Measurements from ENCODE around the gene ZIK1. TPM values are rescaled to one million over a fixed set of nuclear protein-coding genes. Genes with fewer than 3 reads are reported as not detected.

The ZIK1 gene
- total RNA-seq, 1 experiment from 2014 or later, result not detected

DNA sequence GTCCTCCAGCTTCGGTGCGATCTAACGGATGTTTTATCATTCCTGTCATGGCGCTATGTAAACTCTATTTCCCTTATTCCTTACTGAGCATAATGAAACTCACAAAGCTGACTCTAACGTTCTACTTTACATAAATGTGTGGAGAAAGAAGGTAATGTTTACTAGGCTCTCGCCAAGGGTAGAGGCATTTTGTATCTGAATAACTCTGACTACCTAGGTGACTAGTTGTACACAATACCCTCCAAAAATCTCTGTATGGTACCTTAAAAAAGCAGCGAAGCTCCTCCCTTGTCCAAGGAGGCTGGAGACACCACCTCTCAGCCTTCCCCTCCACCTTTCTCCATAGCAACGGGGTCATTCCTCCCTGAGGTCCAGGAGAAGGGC, 15.4 kb downstream of the ZIK1 start:
- POLR2A ChIA-PET, result no interaction called here
- peaks cover 0 to 12% of the 10 kb centered on the region in 2 experiments; a peak in 1 of 4 replicates for H3K9me3 ChIP-seq (ENCODE audit: control insufficient read depth in 1 of 2, insufficient read depth in 1 of 2, low read depth in 1 of 2, low read length in 2 of 2)

More for the DNA sequence above, 15.4 kb downstream of the ZIK1 start:
- Histone ChIP-seq H2AFZ (ENCODE audit: low read depth, low read length, poor library complexity, severe bottlenecking) (peak overlapping the region; percentile 29), H3K9me2 (ENCODE audit: insufficient read depth) (no peaks in the 10 kb centered on the region), H3K79me2 (ENCODE audit: insufficient read depth, low read length) (no peaks in the 10 kb centered on the region), H3K4me3 (replicated peaks in 1 of 2; ENCODE audit: low read depth in 1 of 2, low read length in 2 of 2) (peak overlapping the region; percentile 73 to 74), H3K27ac (ENCODE audit: low read depth, low read length) (no peak overlapping the region), H4K20me1 (ENCODE audit: insufficient read depth) (no peaks in the 10 kb centered on the region), H3K36me3 (ENCODE audit: control insufficient read depth in 1 of 2, insufficient read depth in 2 of 2, low read length in 2 of 2) (no peaks in the 10 kb centered on the region), H3K9ac (ENCODE audit: low read length) (no peak overlapping the region), H3K4me2 (ENCODE audit: low read length) (peak overlapping the region; percentile 82), H3K4me1 (ENCODE audit: control insufficient read depth in 1 of 2, insufficient read depth in 2 of 2, low read length in 2 of 2) (peaks cover 2 to 6% of the 10 kb centered on the region in 2 experiments; a peak in 1 of 4 replicates), H3K27me3 (ENCODE audit: insufficient read depth, low read length) (no peaks in the 10 kb centered on the region)
- no peak for ATAC-seq
- ChIA-PET RAD21 (ENCODE audit: low non-redundant PET in 1 of 2, low total read pairs in 2 of 2, uncharacterized antibody in 2 of 2, unreplicated experiment in 2 of 2) (no interaction called here), CTCF (no interaction called here)
- DNase-seq (ENCODE audit: low read depth, low spot score), result no peak
- intact Hi-C loops (cut with micrococcal nuclease), result loop anchor here (1.0 kb wide), 1 partner anchor 20 kb away; no protein-coding TSS in a partner anchor
- TF ChIP-seq, protein P1, sequence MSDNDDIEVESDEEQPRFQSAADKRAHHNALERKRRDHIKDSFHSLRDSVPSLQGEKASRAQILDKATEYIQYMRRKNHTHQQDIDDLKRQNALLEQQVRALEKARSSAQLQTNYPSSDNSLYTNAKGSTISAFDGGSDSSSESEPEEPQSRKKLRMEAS (IDR thresholded peaks at IDR 0.05), result no peak
- TF ChIP-seq CBX3 (IDR thresholded peaks at IDR 0.05; ENCODE audit: low read depth) (no peak), ELF1 (IDR thresholded peaks at IDR 0.05; ENCODE audit: borderline replicate concordance, low read depth) (no peak), JUND (IDR thresholded peaks at IDR 0.05) (no peak), SRF (IDR thresholded peaks at IDR 0.05; ENCODE audit: low read depth) (no peak), SIN3A (IDR thresholded peaks at IDR 0.05; ENCODE audit: low read depth) (no peak), EZH2 (IDR thresholded peaks at IDR 0.05) (no peak), EZH2phosphoT487 (IDR thresholded peaks at IDR 0.05; ENCODE audit: borderline replicate concordance) (no peak), ZFX (IDR thresholded peaks at IDR 0.05) (no peak), SP1 (IDR thresholded peaks at IDR 0.05; ENCODE audit: low read depth) (no peak), FOSL1 (IDR thresholded peaks at IDR 0.05; ENCODE audit: low read depth) (no peak), YY1 (IDR thresholded peaks at IDR 0.05; ENCODE audit: extremely low read depth, insufficient replicate concordance, low read depth, low read length) (no peak), CEBPB (IDR thresholded peaks at IDR 0.05; ENCODE audit: low read depth) (no peak)
- TF ChIP-seq, protein P2, sequence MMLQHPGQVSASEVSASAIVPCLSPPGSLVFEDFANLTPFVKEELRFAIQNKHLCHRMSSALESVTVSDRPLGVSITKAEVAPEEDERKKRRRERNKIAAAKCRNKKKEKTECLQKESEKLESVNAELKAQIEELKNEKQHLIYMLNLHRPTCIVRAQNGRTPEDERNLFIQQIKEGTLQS (IDR thresholded peaks at IDR 0.05), result no peak
- TF ChIP-seq, protein P3, sequence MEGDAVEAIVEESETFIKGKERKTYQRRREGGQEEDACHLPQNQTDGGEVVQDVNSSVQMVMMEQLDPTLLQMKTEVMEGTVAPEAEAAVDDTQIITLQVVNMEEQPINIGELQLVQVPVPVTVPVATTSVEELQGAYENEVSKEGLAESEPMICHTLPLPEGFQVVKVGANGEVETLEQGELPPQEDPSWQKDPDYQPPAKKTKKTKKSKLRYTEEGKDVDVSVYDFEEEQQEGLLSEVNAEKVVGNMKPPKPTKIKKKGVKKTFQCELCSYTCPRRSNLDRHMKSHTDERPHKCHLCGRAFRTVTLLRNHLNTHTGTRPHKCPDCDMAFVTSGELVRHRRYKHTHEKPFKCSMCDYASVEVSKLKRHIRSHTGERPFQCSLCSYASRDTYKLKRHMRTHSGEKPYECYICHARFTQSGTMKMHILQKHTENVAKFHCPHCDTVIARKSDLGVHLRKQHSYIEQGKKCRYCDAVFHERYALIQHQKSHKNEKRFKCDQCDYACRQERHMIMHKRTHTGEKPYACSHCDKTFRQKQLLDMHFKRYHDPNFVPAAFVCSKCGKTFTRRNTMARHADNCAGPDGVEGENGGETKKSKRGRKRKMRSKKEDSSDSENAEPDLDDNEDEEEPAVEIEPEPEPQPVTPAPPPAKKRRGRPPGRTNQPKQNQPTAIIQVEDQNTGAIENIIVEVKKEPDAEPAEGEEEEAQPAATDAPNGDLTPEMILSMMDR (IDR thresholded peaks at IDR 0.05 in 2 of 3, conservative IDR thresholded peaks at IDR 0.05 in 1 of 3; ENCODE audit: borderline replicate concordance in 1 of 3, insufficient read depth in 1 of 3, low read depth in 2 of 3, low read length in 2 of 3), result no peak
- TF ChIP-seq, protein P4, sequence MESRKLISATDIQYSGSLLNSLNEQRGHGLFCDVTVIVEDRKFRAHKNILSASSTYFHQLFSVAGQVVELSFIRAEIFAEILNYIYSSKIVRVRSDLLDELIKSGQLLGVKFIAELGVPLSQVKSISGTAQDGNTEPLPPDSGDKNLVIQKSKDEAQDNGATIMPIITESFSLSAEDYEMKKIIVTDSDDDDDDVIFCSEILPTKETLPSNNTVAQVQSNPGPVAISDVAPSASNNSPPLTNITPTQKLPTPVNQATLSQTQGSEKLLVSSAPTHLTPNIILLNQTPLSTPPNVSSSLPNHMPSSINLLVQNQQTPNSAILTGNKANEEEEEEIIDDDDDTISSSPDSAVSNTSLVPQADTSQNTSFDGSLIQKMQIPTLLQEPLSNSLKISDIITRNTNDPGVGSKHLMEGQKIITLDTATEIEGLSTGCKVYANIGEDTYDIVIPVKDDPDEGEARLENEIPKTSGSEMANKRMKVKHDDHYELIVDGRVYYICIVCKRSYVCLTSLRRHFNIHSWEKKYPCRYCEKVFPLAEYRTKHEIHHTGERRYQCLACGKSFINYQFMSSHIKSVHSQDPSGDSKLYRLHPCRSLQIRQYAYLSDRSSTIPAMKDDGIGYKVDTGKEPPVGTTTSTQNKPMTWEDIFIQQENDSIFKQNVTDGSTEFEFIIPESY (IDR thresholded peaks at IDR 0.05; ENCODE audit: extremely low read depth, insufficient replicate concordance, low read length), result no peak
- TF ChIP-seq, protein P5, sequence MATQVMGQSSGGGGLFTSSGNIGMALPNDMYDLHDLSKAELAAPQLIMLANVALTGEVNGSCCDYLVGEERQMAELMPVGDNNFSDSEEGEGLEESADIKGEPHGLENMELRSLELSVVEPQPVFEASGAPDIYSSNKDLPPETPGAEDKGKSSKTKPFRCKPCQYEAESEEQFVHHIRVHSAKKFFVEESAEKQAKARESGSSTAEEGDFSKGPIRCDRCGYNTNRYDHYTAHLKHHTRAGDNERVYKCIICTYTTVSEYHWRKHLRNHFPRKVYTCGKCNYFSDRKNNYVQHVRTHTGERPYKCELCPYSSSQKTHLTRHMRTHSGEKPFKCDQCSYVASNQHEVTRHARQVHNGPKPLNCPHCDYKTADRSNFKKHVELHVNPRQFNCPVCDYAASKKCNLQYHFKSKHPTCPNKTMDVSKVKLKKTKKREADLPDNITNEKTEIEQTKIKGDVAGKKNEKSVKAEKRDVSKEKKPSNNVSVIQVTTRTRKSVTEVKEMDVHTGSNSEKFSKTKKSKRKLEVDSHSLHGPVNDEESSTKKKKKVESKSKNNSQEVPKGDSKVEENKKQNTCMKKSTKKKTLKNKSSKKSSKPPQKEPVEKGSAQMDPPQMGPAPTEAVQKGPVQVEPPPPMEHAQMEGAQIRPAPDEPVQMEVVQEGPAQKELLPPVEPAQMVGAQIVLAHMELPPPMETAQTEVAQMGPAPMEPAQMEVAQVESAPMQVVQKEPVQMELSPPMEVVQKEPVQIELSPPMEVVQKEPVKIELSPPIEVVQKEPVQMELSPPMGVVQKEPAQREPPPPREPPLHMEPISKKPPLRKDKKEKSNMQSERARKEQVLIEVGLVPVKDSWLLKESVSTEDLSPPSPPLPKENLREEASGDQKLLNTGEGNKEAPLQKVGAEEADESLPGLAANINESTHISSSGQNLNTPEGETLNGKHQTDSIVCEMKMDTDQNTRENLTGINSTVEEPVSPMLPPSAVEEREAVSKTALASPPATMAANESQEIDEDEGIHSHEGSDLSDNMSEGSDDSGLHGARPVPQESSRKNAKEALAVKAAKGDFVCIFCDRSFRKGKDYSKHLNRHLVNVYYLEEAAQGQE (IDR thresholded peaks at IDR 0.05; ENCODE audit: low read depth), result no peak
- BruUV-seq (replicated peaks), result no TSS peak
